Astrocyte (in vitro differentiated cells and primary cell): ENCODE measurements around the gene CFAP74.

Experiments used
- EZH2 ChIP-seq: IDR thresholded peaks from 2 replicates; pipeline ENCODE4 v1.6.1; 2012; ENCODE audit warnings: mild to moderate bottlenecking, low read length, inconsistent platforms; ENCODE audit not compliant: insufficient read depth
- TF ChIP-seq, protein P1 (sequence below): IDR thresholded peaks from 2 replicates; pipeline ENCODE4 v1.5.1; 2011; ENCODE audit warnings: low read depth, mild to moderate bottlenecking, inconsistent platforms, low read length, moderate library complexity; ENCODE audit not compliant: insufficient read depth

GRCh38 chr1:1981142-1981500 lies 22.5 kb downstream of the CFAP74 start:
- TF ChIP-seq, protein P1, sequence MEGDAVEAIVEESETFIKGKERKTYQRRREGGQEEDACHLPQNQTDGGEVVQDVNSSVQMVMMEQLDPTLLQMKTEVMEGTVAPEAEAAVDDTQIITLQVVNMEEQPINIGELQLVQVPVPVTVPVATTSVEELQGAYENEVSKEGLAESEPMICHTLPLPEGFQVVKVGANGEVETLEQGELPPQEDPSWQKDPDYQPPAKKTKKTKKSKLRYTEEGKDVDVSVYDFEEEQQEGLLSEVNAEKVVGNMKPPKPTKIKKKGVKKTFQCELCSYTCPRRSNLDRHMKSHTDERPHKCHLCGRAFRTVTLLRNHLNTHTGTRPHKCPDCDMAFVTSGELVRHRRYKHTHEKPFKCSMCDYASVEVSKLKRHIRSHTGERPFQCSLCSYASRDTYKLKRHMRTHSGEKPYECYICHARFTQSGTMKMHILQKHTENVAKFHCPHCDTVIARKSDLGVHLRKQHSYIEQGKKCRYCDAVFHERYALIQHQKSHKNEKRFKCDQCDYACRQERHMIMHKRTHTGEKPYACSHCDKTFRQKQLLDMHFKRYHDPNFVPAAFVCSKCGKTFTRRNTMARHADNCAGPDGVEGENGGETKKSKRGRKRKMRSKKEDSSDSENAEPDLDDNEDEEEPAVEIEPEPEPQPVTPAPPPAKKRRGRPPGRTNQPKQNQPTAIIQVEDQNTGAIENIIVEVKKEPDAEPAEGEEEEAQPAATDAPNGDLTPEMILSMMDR, result no peak
- TF ChIP-seq EZH2, result no peak
